ENCODE measurements around the gene RAB40C.

- TF ChIP-seq POLR2AphosphoS5 (IDR thresholded peaks at IDR 0.05; ENCODE audit: low read depth) (no peak), CTCF (IDR thresholded peaks at IDR 0.05; ENCODE audit: insufficient read depth, low read length) (no peak)
- TF ChIP-seq, protein P1, sequence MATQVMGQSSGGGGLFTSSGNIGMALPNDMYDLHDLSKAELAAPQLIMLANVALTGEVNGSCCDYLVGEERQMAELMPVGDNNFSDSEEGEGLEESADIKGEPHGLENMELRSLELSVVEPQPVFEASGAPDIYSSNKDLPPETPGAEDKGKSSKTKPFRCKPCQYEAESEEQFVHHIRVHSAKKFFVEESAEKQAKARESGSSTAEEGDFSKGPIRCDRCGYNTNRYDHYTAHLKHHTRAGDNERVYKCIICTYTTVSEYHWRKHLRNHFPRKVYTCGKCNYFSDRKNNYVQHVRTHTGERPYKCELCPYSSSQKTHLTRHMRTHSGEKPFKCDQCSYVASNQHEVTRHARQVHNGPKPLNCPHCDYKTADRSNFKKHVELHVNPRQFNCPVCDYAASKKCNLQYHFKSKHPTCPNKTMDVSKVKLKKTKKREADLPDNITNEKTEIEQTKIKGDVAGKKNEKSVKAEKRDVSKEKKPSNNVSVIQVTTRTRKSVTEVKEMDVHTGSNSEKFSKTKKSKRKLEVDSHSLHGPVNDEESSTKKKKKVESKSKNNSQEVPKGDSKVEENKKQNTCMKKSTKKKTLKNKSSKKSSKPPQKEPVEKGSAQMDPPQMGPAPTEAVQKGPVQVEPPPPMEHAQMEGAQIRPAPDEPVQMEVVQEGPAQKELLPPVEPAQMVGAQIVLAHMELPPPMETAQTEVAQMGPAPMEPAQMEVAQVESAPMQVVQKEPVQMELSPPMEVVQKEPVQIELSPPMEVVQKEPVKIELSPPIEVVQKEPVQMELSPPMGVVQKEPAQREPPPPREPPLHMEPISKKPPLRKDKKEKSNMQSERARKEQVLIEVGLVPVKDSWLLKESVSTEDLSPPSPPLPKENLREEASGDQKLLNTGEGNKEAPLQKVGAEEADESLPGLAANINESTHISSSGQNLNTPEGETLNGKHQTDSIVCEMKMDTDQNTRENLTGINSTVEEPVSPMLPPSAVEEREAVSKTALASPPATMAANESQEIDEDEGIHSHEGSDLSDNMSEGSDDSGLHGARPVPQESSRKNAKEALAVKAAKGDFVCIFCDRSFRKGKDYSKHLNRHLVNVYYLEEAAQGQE (IDR thresholded peaks at IDR 0.05; ENCODE audit: insufficient replicate concordance, low read depth): no peak
Observed at GRCh38 chr16:559021-559380, 30.9 kb upstream of the RAB40C start.

Data from HL-60 (cell line).